Upper lobe of right lung (tissue), 1 donor: Measurements from ENCODE around the gene PEX12. TPM values are rescaled to one million over a fixed set of nuclear protein-coding genes. Genes with fewer than 3 reads are reported as not detected.
"Not testable (repeated sequence)": the region's sequence is repeated elsewhere in the genome, so short reads cannot be mapped to it uniquely, and the experiment has no call there.

Experiments
- ATAC-seq: fragments of 200-7000 bp; cut with Tn5 transposase; one replicate; pipeline ENCODE4 v1.9.1; 2020; ENCODE audit warnings: mild to moderate bottlenecking, moderate library complexity
- DNase-seq: peaks from one replicate; pipeline ENCODE4 v3.0.0-alpha.2; 2020
- H3K27ac ChIP-seq: fragments of 200-600 bp; one replicate; pipeline ENCODE4 v1.8.0; 2022
- H3K27me3 ChIP-seq: fragments of 200-600 bp; one replicate; pipeline ENCODE4 v1.8.0; 2022; ENCODE audit warnings: mild to moderate bottlenecking
- H3K36me3 ChIP-seq: fragments of 200-600 bp; one replicate; pipeline ENCODE4 v1.8.0; 2022
- H3K4me1 ChIP-seq: fragments of 200-600 bp; one replicate; pipeline ENCODE4 v1.8.0; 2022
- H3K4me3 ChIP-seq: fragments of 200-600 bp; one replicate; pipeline ENCODE4 v1.8.0; 2022; ENCODE audit warnings: mild to moderate bottlenecking
- H3K9me3 ChIP-seq: fragments of 200-600 bp; one replicate; pipeline ENCODE4 v1.8.0; 2022
- CTCF ChIP-seq: fragments of 200-600 bp; IDR thresholded peaks from one replicate; pipeline ENCODE4 v1.8.0; 2022; ENCODE audit warnings: antibody characterized with exemption
- intact Hi-C: fragments of 100-400 bp; cut with DNase I; formaldehyde crosslinking; loops from one replicate; pipeline ENCODE4 v1.11.0; 2022
- total RNA-seq: library from RNA; stranded (reverse); fragmentation: NEBNext Ultra II Directional; extraction: Animal tissue kit (Norgen Biotek cat#: 25700); gene quantifications from one replicate; pipeline ENCODE4 v1.2.1, GENCODE V29; 2021
- donor health status: DM: no; HTN: yes; CAD: no; lungs with severe emphysema.

Gene PEX12
- total RNA-seq, 1 donor from 2014 or later, result 4.7 TPM

GRCh38 chr17:35577830-35578196 is 558 bp downstream of the PEX12 start:
- no peaks in the 10 kb centered on the region for H3K9me3 ChIP-seq
- peaks cover 23% of the 10 kb centered on the region for H3K36me3 ChIP-seq
- DNase-seq (no peak), ATAC-seq (peak; percentile 32)
- no peaks in the 10 kb centered on the region for H3K27me3 ChIP-seq
- peak overlapping the region; percentile 92 for H3K27ac ChIP-seq
- H3K4me3 ChIP-seq, result peak overlapping the region; percentile 69
- no peak for TF ChIP-seq CTCF
- H3K4me1 ChIP-seq, result peaks cover 15% of the 10 kb centered on the region
- intact Hi-C loops, result no loop called here

- H3K9me3 ChIP-seq, result no peaks in the 10 kb centered on the region
- no peaks in the 10 kb centered on the region for H3K27me3 ChIP-seq
- intact Hi-C loops, result no loop called here
- H3K36me3 ChIP-seq, result peaks cover 23% of the 10 kb centered on the region
- no peak overlapping the region for H3K27ac ChIP-seq
- H3K4me1 ChIP-seq, result peaks cover 23% of the 10 kb centered on the region
- H3K4me3 ChIP-seq, result no peak overlapping the region
- no peak for TF ChIP-seq CTCF
- ATAC-seq (no peak), DNase-seq (no peak)
These were observed 2.6 kb downstream of the PEX12 start for GRCh38 chr17:35575759-35576158.

- intact Hi-C loops, result no loop called here
- Histone ChIP-seq H3K4me3 (no peak overlapping the region), H3K36me3 (peaks cover 8% of the 10 kb centered on the region)
These were observed 9.0 kb downstream of the PEX12 start for GRCh38 chr17:35569405-35569804.

GRCh38 chr17:35568561-35568960 is 9.8 kb downstream of the PEX12 start:
- Histone ChIP-seq H3K4me1 (peaks cover 35% of the 10 kb centered on the region), H3K36me3 (no peaks in the 10 kb centered on the region), H3K9me3 (no peaks in the 10 kb centered on the region), H3K4me3 (peak overlapping the region; percentile 97), H3K27me3 (no peaks in the 10 kb centered on the region), H3K27ac (peak overlapping the region; percentile 91)
- DNase-seq (no peak), ATAC-seq (peak; percentile 54)
- TF ChIP-seq CTCF, result no peak
- intact Hi-C loops, result no loop called here

More at GRCh38 chr17:35569405-35569804, 9.0 kb downstream of the PEX12 start:
- Histone ChIP-seq H3K9me3 (no peaks in the 10 kb centered on the region), H3K27ac (no peak overlapping the region), H3K4me1 (peaks cover 35% of the 10 kb centered on the region), H3K27me3 (no peaks in the 10 kb centered on the region)
- no peak for TF ChIP-seq CTCF
- DNase-seq, result no peak
- no peak for ATAC-seq

- no peak for TF ChIP-seq CTCF
- no peaks in the 10 kb centered on the region for H3K9me3 ChIP-seq
- ATAC-seq (no peak), DNase-seq (no peak)
- H3K4me3 ChIP-seq, result peak overlapping the region; percentile 97
- H3K4me1 ChIP-seq, result peaks cover 35% of the 10 kb centered on the region
- H3K27me3 ChIP-seq, result no peaks in the 10 kb centered on the region
- no peaks in the 10 kb centered on the region for H3K36me3 ChIP-seq
- H3K27ac ChIP-seq, result no peak overlapping the region
- intact Hi-C loops, result no loop called here
These were observed 11.4 kb downstream of the PEX12 start for GRCh38 chr17:35566968-35567367.

- H3K27ac ChIP-seq, H3K4me1 ChIP-seq, H3K27me3 ChIP-seq, H3K9me3 ChIP-seq, H3K36me3 ChIP-seq, intact Hi-C loops, DNase-seq, H3K4me3 ChIP-seq, ATAC-seq: not testable (repeated sequence)
These were observed 15.2 kb downstream of the PEX12 start for GRCh38 chr17:35563181-35563580.
